ENCODE data around the gene ARL16.

- TF ChIP-seq EZH2 (IDR thresholded peaks at IDR 0.05; ENCODE audit: borderline replicate concordance, low read depth, low read length, severe bottlenecking) (no peak), POLR2AphosphoS5 (IDR thresholded peaks at IDR 0.05; ENCODE audit: insufficient read depth, low read depth, low read length) (no peak), POLR2A (IDR thresholded peaks at IDR 0.05; ENCODE audit: low read depth, low read length) (no peak), JUN (IDR thresholded peaks at IDR 0.05; ENCODE audit: borderline replicate concordance, insufficient read depth, insufficient read length, low read depth) (no peak), FOS (IDR thresholded peaks at IDR 0.05; ENCODE audit: borderline replicate concordance, insufficient read depth, low read length) (no peak)
- TF ChIP-seq, protein P1, sequence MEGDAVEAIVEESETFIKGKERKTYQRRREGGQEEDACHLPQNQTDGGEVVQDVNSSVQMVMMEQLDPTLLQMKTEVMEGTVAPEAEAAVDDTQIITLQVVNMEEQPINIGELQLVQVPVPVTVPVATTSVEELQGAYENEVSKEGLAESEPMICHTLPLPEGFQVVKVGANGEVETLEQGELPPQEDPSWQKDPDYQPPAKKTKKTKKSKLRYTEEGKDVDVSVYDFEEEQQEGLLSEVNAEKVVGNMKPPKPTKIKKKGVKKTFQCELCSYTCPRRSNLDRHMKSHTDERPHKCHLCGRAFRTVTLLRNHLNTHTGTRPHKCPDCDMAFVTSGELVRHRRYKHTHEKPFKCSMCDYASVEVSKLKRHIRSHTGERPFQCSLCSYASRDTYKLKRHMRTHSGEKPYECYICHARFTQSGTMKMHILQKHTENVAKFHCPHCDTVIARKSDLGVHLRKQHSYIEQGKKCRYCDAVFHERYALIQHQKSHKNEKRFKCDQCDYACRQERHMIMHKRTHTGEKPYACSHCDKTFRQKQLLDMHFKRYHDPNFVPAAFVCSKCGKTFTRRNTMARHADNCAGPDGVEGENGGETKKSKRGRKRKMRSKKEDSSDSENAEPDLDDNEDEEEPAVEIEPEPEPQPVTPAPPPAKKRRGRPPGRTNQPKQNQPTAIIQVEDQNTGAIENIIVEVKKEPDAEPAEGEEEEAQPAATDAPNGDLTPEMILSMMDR (IDR thresholded peaks at IDR 0.05; ENCODE audit: extremely low read depth in 1 of 2, insufficient read depth in 1 of 2, low read depth in 1 of 2, low read length in 2 of 2), result no peak
- TF ChIP-seq, protein P2, sequence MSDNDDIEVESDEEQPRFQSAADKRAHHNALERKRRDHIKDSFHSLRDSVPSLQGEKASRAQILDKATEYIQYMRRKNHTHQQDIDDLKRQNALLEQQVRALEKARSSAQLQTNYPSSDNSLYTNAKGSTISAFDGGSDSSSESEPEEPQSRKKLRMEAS (IDR thresholded peaks at IDR 0.05; ENCODE audit: insufficient read depth, insufficient read length), result no peak
Measured at GRCh38 chr17:81700353-81701287, 17.0 kb upstream of the ARL16 start.

All from endothelial cell of umbilical vein (primary cell).